Uterus (tissue), 4 donors: ENCODE data around the gene GRIN2B. TPM values are rescaled to one million over a fixed set of nuclear protein-coding genes. Genes with fewer than 3 reads are reported as not detected.

Experiments
- DNase-seq, 2 donors: peaks; one replicate each; pipeline ENCODE4 v3.0.0-alpha.2; 2019 to 2020
- H3K27ac ChIP-seq, 2 donors: fragments of 200-600 bp; sonication (generic); 1 replicate in 1 of 2; 2 replicates in 1 of 2; pipeline ENCODE4 v1.5.1; 2016 to 2018
- H3K27me3 ChIP-seq, 2 donors: fragments of 200-600 bp; sonication (generic); one replicate each; pipeline ENCODE4 v1.5.1; 2018 to 2019; ENCODE audit warnings: control low read depth in 1 of 2
- H3K36me3 ChIP-seq, 2 donors: fragments of 200-600 bp; sonication (generic); one replicate each; pipeline ENCODE4 v1.5.1; 2019; ENCODE audit warnings: control low read depth in 1 of 2
- H3K4me1 ChIP-seq, 2 donors: fragments of 200-600 bp; sonication (generic); one replicate each; pipeline ENCODE4 v1.5.1; 2018 to 2019; ENCODE audit warnings: control low read depth in 1 of 2
- H3K4me3 ChIP-seq, 2 donors: fragments of 200-600 bp; sonication (generic); 1 replicate in 1 of 2; 2 replicates in 1 of 2; pipeline ENCODE4 v1.5.1; 2018 to 2019; ENCODE audit warnings: mild to moderate bottlenecking in 1 of 2
- H3K9me3 ChIP-seq, 2 donors: fragments of 200-600 bp; sonication (generic); one replicate each; pipeline ENCODE4 v1.5.1; 2019; ENCODE audit warnings: control low read depth in 1 of 2
- CTCF ChIP-seq, 4 experiments: fragments of 200-600 bp in 2 of 4; fragments of 450-650 bp in 2 of 4; sonication (generic) in 2 of 4; IDR thresholded peaks; one replicate each; pipeline ENCODE4 v1.5.1; 2016 to 2019; ENCODE audit warnings: antibody characterized with exemption in 4 of 4, mild to moderate bottlenecking in 2 of 4, moderate library complexity in 1 of 4
- POLR2A ChIP-seq, 2 donors: fragments of 450-650 bp; IDR thresholded peaks; one replicate each; pipeline ENCODE4 v1.6.1; 2016; ENCODE audit warnings: antibody characterized with exemption in 2 of 2, mild to moderate bottlenecking in 1 of 2, moderate library complexity in 1 of 2
- intact Hi-C: fragments of 100-400 bp; cut with DNase I; formaldehyde crosslinking; loops from one replicate; pipeline ENCODE4 v1.15.1; 2023; ENCODE audit warnings: low total_unique reads
- total RNA-seq, 4 donors: library from RNA; depleted of rRNA in 3 of 4; stranded (reverse); fragments of >200 nt in 3 of 4; gene quantifications; one replicate each; pipeline versions ENCODE4 v1.1.0 to v1.2.4, GENCODE V29; 2014 to 2023
- donor health status: DM: yes; HTN: yes; CAD: no.

GRIN2B gene
- total RNA-seq, 4 donors from 2014 or later = under 0.01 to 0.07 TPM; not detected in 2

DNA sequence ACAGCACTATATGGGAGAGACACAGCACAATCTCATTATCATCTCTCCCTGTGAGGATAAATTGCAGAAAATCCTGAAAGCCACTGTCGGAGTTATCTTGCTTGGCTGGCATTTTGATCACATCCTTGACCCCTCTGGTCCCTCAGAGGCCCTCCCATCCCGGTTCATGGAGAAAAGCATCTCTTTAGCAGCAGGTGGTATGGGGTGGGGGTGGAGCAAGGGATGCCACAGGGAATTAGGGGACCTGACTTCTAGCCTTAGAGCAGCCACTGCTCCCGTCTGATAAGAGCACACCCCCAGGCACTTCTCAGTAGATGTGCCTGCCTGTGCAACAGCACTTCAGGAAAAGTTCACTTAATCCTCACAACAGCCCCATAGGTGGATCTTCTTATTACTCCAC lies 38.6 kb downstream of the GRIN2B start:
- Histone ChIP-seq H3K36me3 (no peaks in the 10 kb centered on the region), H3K9me3 (peaks cover 0 to 3% of the 10 kb centered on the region in 2 donors), H3K4me3 (no peak overlapping the region), H3K4me1 (no peaks in the 10 kb centered on the region), H3K27me3 (no peaks in the 10 kb centered on the region), H3K27ac (no peak overlapping the region)
- no peak for DNase-seq
- intact Hi-C loops = no loop called here
- no peak for TF ChIP-seq POLR2A (IDR thresholded peaks at IDR 0.05)
- no peak for TF ChIP-seq CTCF (IDR thresholded peaks at IDR 0.05)

- no peaks in the 10 kb centered on the region for H3K36me3 ChIP-seq
- intact Hi-C loops = no loop called here
- H3K9me3 ChIP-seq = peaks cover 3 to 4% of the 10 kb centered on the region in 2 donors
- TF ChIP-seq CTCF (IDR thresholded peaks at IDR 0.05) (no peak), POLR2A (IDR thresholded peaks at IDR 0.05) (no peak)
- no peaks in the 10 kb centered on the region for H3K27me3 ChIP-seq
- H3K4me3 ChIP-seq = no peak overlapping the region
- H3K27ac ChIP-seq = no peak overlapping the region
- no peaks in the 10 kb centered on the region for H3K4me1 ChIP-seq
- no peak for DNase-seq
Observed at GRCh38 chr12:13941258-13942249, 39.8 kb downstream of the GRIN2B start.

DNA sequence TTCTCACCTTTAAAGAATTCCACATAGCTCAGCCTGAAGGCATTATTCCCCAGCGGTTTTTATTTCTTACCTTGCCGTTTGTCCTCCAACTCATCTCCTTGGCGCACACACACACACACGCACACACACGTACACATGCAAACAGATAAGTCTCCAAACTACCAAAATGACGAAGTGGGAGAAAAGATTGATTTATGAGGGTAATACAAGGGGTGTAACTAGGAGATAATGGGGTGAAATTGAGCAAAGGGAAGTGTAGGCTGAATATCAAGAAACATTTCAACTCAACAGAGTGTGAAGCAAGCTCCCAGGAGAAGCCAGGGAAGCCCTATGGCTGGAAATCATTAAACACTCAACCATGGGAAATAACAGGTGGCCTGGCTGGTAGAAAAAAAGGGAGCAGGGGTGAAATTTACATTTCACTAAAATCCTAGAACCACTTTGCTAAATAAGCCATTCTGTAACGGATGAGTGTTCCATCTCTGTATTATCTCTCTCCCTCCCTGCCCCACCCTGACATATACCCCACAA lies 41.0 kb downstream of the GRIN2B start:
- Histone ChIP-seq H3K9me3 (peaks cover 3 to 4% of the 10 kb centered on the region in 2 donors), H3K36me3 (no peaks in the 10 kb centered on the region), H3K4me3 (no peak overlapping the region), H3K4me1 (no peaks in the 10 kb centered on the region), H3K27me3 (no peaks in the 10 kb centered on the region), H3K27ac (no peak overlapping the region)
- intact Hi-C loops = no loop called here
- TF ChIP-seq CTCF (IDR thresholded peaks at IDR 0.05) (no peak), POLR2A (IDR thresholded peaks at IDR 0.05) (no peak)
- DNase-seq = no peak

GRCh38 chr12:13937735-13938134 lies 43.7 kb downstream of the GRIN2B start:
- Histone ChIP-seq H3K4me1 (no peaks in the 10 kb centered on the region), H3K9me3 (peaks cover 3 to 4% of the 10 kb centered on the region in 2 donors), H3K4me3 (no peak overlapping the region), H3K27me3 (no peaks in the 10 kb centered on the region), H3K27ac (no peak overlapping the region), H3K36me3 (no peaks in the 10 kb centered on the region)
- no peak for DNase-seq
- TF ChIP-seq POLR2A (IDR thresholded peaks at IDR 0.05) (no peak), CTCF (IDR thresholded peaks at IDR 0.05) (no peak)
- intact Hi-C loops = no loop called here

DNA sequence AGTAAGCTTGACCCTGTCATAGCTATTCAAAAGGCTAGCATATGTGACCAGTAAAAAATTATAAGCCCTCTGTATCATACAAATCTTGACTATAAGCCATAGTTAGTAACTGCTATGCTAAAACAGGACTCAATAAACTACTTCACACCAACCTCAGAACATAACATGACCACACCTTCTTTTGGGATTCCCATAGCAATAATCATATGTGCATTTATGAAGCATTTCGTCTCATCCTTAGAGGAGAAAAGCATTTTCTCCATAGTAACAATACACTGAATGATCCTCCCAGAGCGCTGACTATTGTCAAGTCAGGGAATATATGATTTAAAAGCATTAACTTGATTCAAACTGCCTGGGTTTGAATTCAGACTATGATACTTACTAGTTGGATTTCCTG lies 46.2 kb downstream of the GRIN2B start:
- intact Hi-C loops = no loop called here
- Histone ChIP-seq H3K27ac (no peak overlapping the region), H3K27me3 (no peaks in the 10 kb centered on the region), H3K4me1 (no peaks in the 10 kb centered on the region), H3K9me3 (peaks cover 3 to 4% of the 10 kb centered on the region in 2 donors), H3K4me3 (no peak overlapping the region), H3K36me3 (no peaks in the 10 kb centered on the region)
- DNase-seq = no peak
- no peak for TF ChIP-seq POLR2A (IDR thresholded peaks at IDR 0.05)
- no peak for TF ChIP-seq CTCF (IDR thresholded peaks at IDR 0.05)
